Tibial nerve (tissue), 3 donors: ENCODE measurements around the gene ALX4.

Source experiments
- CTCF ChIP-seq, 5 experiments: fragments of 200-600 bp in 3 of 5; fragments of 450-650 bp in 2 of 5; sonication (generic) in 3 of 5; IDR thresholded peaks; one replicate each; pipeline ENCODE4 v1.5.1; 2016 to 2019; ENCODE audit warnings: antibody characterized with exemption in 5 of 5, mild to moderate bottlenecking in 3 of 5, moderate library complexity in 2 of 5
- POLR2A ChIP-seq, 2 donors: fragments of 450-650 bp; IDR thresholded peaks; one replicate each; pipeline ENCODE4 v1.6.1; 2017; ENCODE audit warnings: antibody characterized with exemption in 2 of 2, mild to moderate bottlenecking in 2 of 2, moderate library complexity in 2 of 2

- no peak for TF ChIP-seq CTCF (IDR thresholded peaks at IDR 0.05)
- TF ChIP-seq POLR2A (IDR thresholded peaks at IDR 0.05), result no peak
These were observed 35.5 kb downstream of the ALX4 start for GRCh38 chr11:44274404-44274803.
